HG02970 (cell line): ENCODE data around the gene MON2.

ENCODE experiments used
- ATAC-seq: cut with Tn5 transposase; IDR thresholded peaks from one replicate; pipeline ENCODE4 v1.9.1; 2021; ENCODE audit warnings: mild to moderate bottlenecking, moderate library complexity, moderate number of reproducible peaks; ENCODE audit not compliant: unreplicated experiment, low FRiP score

The MON2 gene

GRCh38 chr12:62649412-62650138, 182.9 kb downstream of the MON2 start:
- ATAC-seq: no peak
